SK-N-SH (cell line): Measurements from ENCODE around the gene WASHC3. TPM values are rescaled to one million over a fixed set of nuclear protein-coding genes. Genes with fewer than 3 reads are reported as not detected.

Experiments
- CTCF ChIA-PET: fragments of 300-600, 350-600 bp; formaldehyde crosslinking; extraction: SDS; loops from one replicate; lab custom pipeline; 2021; lab: Yijun Ruan, JAX
- POLR2A ChIA-PET: fragments of 350-600 bp; sonication (Branson Sonifier 250); formaldehyde crosslinking; extraction: SDS; loops from one replicate; lab custom pipeline; 2020; ENCODE audit warnings: antibody characterized with exemption, inconsistent platforms; lab: Yijun Ruan, JAX
- DNase-seq: peaks from one replicate; pipeline ENCODE4 v3.0.0; 2012
- H2AFZ ChIP-seq: fragments of 200-600 bp; sonication (generic); 2 replicates; pipeline ENCODE4 v1.8.1; 2016; ENCODE audit warnings: antibody characterized with exemption, mild to moderate bottlenecking, low read depth
- H3F3A ChIP-seq: fragments of 200-600 bp; sonication (generic); replicated peaks from 2 replicates; pipeline ENCODE3; 2016; ENCODE audit warnings: antibody characterized with exemption, mild to moderate bottlenecking; ENCODE audit not compliant: insufficient read depth
- H3K27ac ChIP-seq, 2 experiments: fragments of 200-500 bp in 1 of 2; fragments of 200-600 bp in 1 of 2; sonication (Bioruptor generic) in 1 of 2; sonication (generic), shearing (Covaris generic) in 1 of 2; 2 replicates each; pipeline versions ENCODE4 v1.5.1 to v1.6.1; 2014 to 2016; ENCODE audit warnings: low read depth in 2 of 2, inconsistent platforms in 1 of 2, low read length in 1 of 2, mild to moderate bottlenecking in 1 of 2, mixed read lengths in 1 of 2
- H3K27me3 ChIP-seq: fragments of 200-600 bp; sonication (generic), shearing (Covaris generic); 2 replicates; pipeline ENCODE4 v1.6.1; 2016; ENCODE audit warnings: mixed run types; ENCODE audit not compliant: insufficient read depth
- H3K36me3 ChIP-seq, 2 experiments: fragments of 200-500 bp in 1 of 2; fragments of 200-600 bp in 1 of 2; sonication (Bioruptor generic) in 1 of 2; sonication (generic) in 1 of 2; replicated peaks in 1 of 2; 2 replicates each; pipeline versions ENCODE3 to v1.5.1; 2014 to 2016; ENCODE audit warnings: low read length in 1 of 2, mild to moderate bottlenecking in 1 of 2; ENCODE audit not compliant: insufficient read depth in 2 of 2, control insufficient read depth in 1 of 2
- H3K4me1 ChIP-seq, 2 experiments: fragments of 200-500 bp in 1 of 2; fragments of 200-600 bp in 1 of 2; sonication (Bioruptor generic) in 1 of 2; sonication (generic), shearing (Covaris generic) in 1 of 2; 2 replicates each; pipeline versions ENCODE4 v1.5.1 to v1.6.1; 2014 to 2016; ENCODE audit warnings: low read depth in 1 of 2, low read length in 1 of 2, mixed run types in 1 of 2; ENCODE audit not compliant: insufficient read depth in 2 of 2, control insufficient read depth in 1 of 2
- H3K4me2 ChIP-seq: fragments of 200-600 bp; sonication (generic), shearing (Covaris generic); 2 replicates; pipeline ENCODE4 v1.6.1; 2017; ENCODE audit warnings: mixed run types
- H3K4me3 ChIP-seq, 2 experiments: fragments of 200-500 bp in 1 of 2; fragments of 200-600 bp in 1 of 2; sonication (Bioruptor generic) in 1 of 2; sonication (generic), shearing (Covaris generic) in 1 of 2; 2 replicates each; pipeline versions ENCODE4 v1.5.1 to v1.8.1; 2014 to 2016; ENCODE audit warnings: low read depth in 2 of 2, inconsistent platforms in 1 of 2, low read length in 1 of 2, mild to moderate bottlenecking in 1 of 2, mixed read lengths in 1 of 2, moderate library complexity in 1 of 2
- H3K79me2 ChIP-seq: fragments of 200-600 bp; sonication (generic); 2 replicates; pipeline ENCODE4 v1.8.1; 2017; ENCODE audit warnings: mild to moderate bottlenecking; ENCODE audit not compliant: insufficient read depth
- H3K9ac ChIP-seq: fragments of 200-600 bp; sonication (generic); 2 replicates; pipeline ENCODE4 v1.6.1; 2017; ENCODE audit warnings: mixed run types
- H3K9me2 ChIP-seq: fragments of 200-600 bp; sonication (generic); 2 replicates; pipeline ENCODE4 v1.6.1; 2017; ENCODE audit warnings: mixed run types
- H3K9me3 ChIP-seq: fragments of 200-600 bp; sonication (generic); 2 replicates; pipeline ENCODE4 v1.6.1; 2017; ENCODE audit warnings: mixed run types, mild to moderate bottlenecking, moderate library complexity
- H4K20me1 ChIP-seq: fragments of 200-600 bp; sonication (generic); 2 replicates; pipeline ENCODE4 v1.6.1; 2017; ENCODE audit warnings: mild to moderate bottlenecking, mixed run types; ENCODE audit not compliant: insufficient read depth
- CHD2 ChIP-seq: fragments of 150-350 bp; IDR thresholded peaks from 2 replicates; pipeline ENCODE4 v1.6.1; 2018; ENCODE audit warnings: low read length; ENCODE audit not compliant: partially characterized antibody
- ELF1 ChIP-seq: IDR thresholded peaks from 2 replicates; pipeline ENCODE4 v1.4.0; 2012
- FOSL2 ChIP-seq: IDR thresholded peaks from 2 replicates; pipeline ENCODE4 v1.4.0; 2012; ENCODE audit warnings: low read depth, mild to moderate bottlenecking, moderate library complexity, borderline replicate concordance
- FOXJ3 ChIP-seq: sonication (generic); formaldehyde crosslinking; IDR thresholded peaks from 2 replicates; pipeline ENCODE4 v1.5.1; 2020; ENCODE audit warnings: mild to moderate bottlenecking, missing genetic modification reagents
- GABPA ChIP-seq: IDR thresholded peaks from 2 replicates; pipeline ENCODE4 v1.4.0; 2012; ENCODE audit warnings: low read depth, mild to moderate bottlenecking
- GATA2 ChIP-seq: sonication (generic); formaldehyde crosslinking; IDR thresholded peaks from 2 replicates; pipeline ENCODE4 v1.5.0; 2020; ENCODE audit warnings: mild to moderate bottlenecking, missing genetic modification reagents
- JUND ChIP-seq: IDR thresholded peaks from 2 replicates; pipeline ENCODE4 v1.4.0; 2012
- MAX ChIP-seq: IDR thresholded peaks from 2 replicates; pipeline ENCODE4 v1.4.0; 2012; ENCODE audit warnings: low read depth
- NRF1 ChIP-seq: IDR thresholded peaks from 2 replicates; pipeline ENCODE4 v1.6.1; 2012; ENCODE audit warnings: low read depth, mild to moderate bottlenecking, low read length
- RFX5 ChIP-seq: IDR thresholded peaks from 2 replicates; pipeline ENCODE4 v1.6.1; 2012; ENCODE audit warnings: mild to moderate bottlenecking, improper control_type of control experiment, low read length
- SIN3A ChIP-seq: IDR thresholded peaks from 2 replicates; pipeline ENCODE4 v1.6.1; 2012; ENCODE audit warnings: low read depth, mild to moderate bottlenecking, low read length, moderate library complexity, borderline replicate concordance
- SMC3 ChIP-seq: IDR thresholded peaks from 2 replicates; pipeline ENCODE4 v1.6.1; 2012; ENCODE audit warnings: low read depth, low read length, improper control_type of control experiment
- TEAD4 ChIP-seq: IDR thresholded peaks from 2 replicates; pipeline ENCODE4 v1.4.0; 2012; ENCODE audit warnings: mild to moderate bottlenecking, borderline replicate concordance; ENCODE audit not compliant: insufficient read depth
- USF2 ChIP-seq: fragments of 150-350 bp; IDR thresholded peaks from 2 replicates; pipeline ENCODE4 v1.6.1; 2017; ENCODE audit warnings: antibody characterized with exemption, low read length, low read depth, borderline replicate concordance
- YY1 ChIP-seq: IDR thresholded peaks from 2 replicates; pipeline ENCODE4 v1.4.0; 2012; ENCODE audit warnings: low read depth, mild to moderate bottlenecking
- WGBS: methylation state at CpG from one replicate; pipeline ENCODE4 v1.1.6; 2017; ENCODE audit warnings: low lambda C conversion rate; 5-methylcytosine and 5-hydroxymethylcytosine counted together
- polyA plus RNA-seq, 3 experiments: library from polyadenylated mRNA; depleted of rRNA; stranded (reverse); fragments of >200 nt; gene quantifications; 2 replicates each; pipeline ENCODE4 v1.2.3, GENCODE V29; 2012
- TF ChIP-seq, protein P1 (sequence below): IDR thresholded peaks from 2 replicates; pipeline ENCODE4 v1.4.0; 2012; ENCODE audit warnings: low read depth, borderline replicate concordance
- TF ChIP-seq, protein P2 (sequence below): fragments of 150-350 bp; IDR thresholded peaks from 2 replicates; pipeline ENCODE4 v1.6.1; 2016; ENCODE audit warnings: mild to moderate bottlenecking, low read depth, low read length

The WASHC3 gene
- polyA plus RNA-seq, 1 of the 3 experiments (the other 2 are of a cell fraction), result 28.5 TPM

DNA sequence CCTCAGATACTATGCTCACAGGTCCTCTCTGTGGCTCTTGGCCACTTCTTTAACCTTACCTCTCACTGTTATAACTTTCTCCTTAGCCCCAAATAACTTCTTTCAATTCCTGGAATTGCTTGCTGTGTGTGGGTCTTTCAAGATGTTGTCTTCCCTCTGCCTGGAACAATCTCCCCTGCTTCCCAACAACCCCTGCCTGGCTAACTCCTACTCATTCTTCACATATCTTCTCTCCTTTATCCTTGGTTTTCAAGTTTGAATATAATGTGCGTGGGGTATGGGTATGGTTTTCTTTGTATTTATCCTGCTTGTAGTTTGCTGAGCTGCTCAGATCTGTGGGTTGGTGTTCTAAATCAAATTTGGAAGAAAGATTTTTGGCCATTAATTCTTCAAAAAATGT is 2.7 kb upstream of the WASHC3 start:
- Histone ChIP-seq H3K79me2 (no peaks in the 10 kb centered on the region), H3K9me3 (no peaks in the 10 kb centered on the region), H3F3A (no peaks in the 10 kb centered on the region), H3K27ac (no peak overlapping the region)
- TF ChIP-seq JUND (no peak), SMC3 (no peak), YY1 (no peak), FOXJ3 (CRISPR knock-in tag) (no peak), NRF1 (no peak), CHD2 (no peak), USF2 (no peak), FOSL2 (no peak), SIN3A (no peak), MAX (no peak), GATA2 (CRISPR knock-in tag) (no peak), RFX5 (no peak), TEAD4 (no peak), ELF1 (no peak), GABPA (no peak)
- TF ChIP-seq, protein P1, sequence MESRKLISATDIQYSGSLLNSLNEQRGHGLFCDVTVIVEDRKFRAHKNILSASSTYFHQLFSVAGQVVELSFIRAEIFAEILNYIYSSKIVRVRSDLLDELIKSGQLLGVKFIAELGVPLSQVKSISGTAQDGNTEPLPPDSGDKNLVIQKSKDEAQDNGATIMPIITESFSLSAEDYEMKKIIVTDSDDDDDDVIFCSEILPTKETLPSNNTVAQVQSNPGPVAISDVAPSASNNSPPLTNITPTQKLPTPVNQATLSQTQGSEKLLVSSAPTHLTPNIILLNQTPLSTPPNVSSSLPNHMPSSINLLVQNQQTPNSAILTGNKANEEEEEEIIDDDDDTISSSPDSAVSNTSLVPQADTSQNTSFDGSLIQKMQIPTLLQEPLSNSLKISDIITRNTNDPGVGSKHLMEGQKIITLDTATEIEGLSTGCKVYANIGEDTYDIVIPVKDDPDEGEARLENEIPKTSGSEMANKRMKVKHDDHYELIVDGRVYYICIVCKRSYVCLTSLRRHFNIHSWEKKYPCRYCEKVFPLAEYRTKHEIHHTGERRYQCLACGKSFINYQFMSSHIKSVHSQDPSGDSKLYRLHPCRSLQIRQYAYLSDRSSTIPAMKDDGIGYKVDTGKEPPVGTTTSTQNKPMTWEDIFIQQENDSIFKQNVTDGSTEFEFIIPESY, result no peak
- TF ChIP-seq, protein P2, sequence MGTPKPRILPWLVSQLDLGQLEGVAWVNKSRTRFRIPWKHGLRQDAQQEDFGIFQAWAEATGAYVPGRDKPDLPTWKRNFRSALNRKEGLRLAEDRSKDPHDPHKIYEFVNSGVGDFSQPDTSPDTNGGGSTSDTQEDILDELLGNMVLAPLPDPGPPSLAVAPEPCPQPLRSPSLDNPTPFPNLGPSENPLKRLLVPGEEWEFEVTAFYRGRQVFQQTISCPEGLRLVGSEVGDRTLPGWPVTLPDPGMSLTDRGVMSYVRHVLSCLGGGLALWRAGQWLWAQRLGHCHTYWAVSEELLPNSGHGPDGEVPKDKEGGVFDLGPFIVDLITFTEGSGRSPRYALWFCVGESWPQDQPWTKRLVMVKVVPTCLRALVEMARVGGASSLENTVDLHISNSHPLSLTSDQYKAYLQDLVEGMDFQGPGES, result no peak
- TF ChIP-seq, all 33 proteins: peak for 0
- no peak overlapping the region for H3K9ac ChIP-seq
- no peak for DNase-seq
- no peak overlapping the region for H2AFZ ChIP-seq
- no peaks in the 10 kb centered on the region for H3K27me3 ChIP-seq
- no peaks in the 10 kb centered on the region for H4K20me1 ChIP-seq
- CTCF ChIA-PET, result no interaction called here
- POLR2A ChIA-PET, result no interaction called here
- peaks cover 7 to 10% of the 10 kb centered on the region in 2 experiments; a peak in 3 of 4 replicates for H3K4me1 ChIP-seq
- no peaks in the 10 kb centered on the region for H3K9me2 ChIP-seq
- no peak overlapping the region for H3K4me3 ChIP-seq
- WGBS, result 100% methylated on average over 1 of the region's 1 CpG
- H3K36me3 ChIP-seq, result no peaks in the 10 kb centered on the region
- no peak overlapping the region for H3K4me2 ChIP-seq
